Measurements from ENCODE around the gene SPRED3.
A peak's percentile ranks its signal among the peaks of the same experiment; 100 is the strongest.

SPRED3 gene

GRCh38 chr19:38373907-38374331 lies 14.6 kb upstream of the SPRED3 start:
- no peak for DNase-seq (ENCODE audit: low spot score)

- peak; percentile 100 for DNase-seq (ENCODE audit: low spot score)
These were observed 14.0 kb upstream of the SPRED3 start, which contains the start of gene PSMD8 for GRCh38 chr19:38374332-38375097. PSMD8 (plus strand) TSS chr19:38374571; CDS start chr19:38374602, 31 bp downstream.

GRCh38 chr19:38375098-38375493 lies 13.4 kb upstream of the SPRED3 start:
- DNase-seq (ENCODE audit: low spot score) = no peak

GRCh38 chr19:38375748-38376147 lies 12.7 kb upstream of the SPRED3 start:
- DNase-seq (ENCODE audit: low spot score) = no peak

GRCh38 chr19:38376576-38376975 lies 11.9 kb upstream of the SPRED3 start:
- no peak for DNase-seq (ENCODE audit: low spot score)

- DNase-seq (ENCODE audit: low spot score) = no peak
These were observed 11.4 kb upstream of the SPRED3 start for GRCh38 chr19:38377052-38377451.

GRCh38 chr19:38378866-38379265 lies 9.6 kb upstream of the SPRED3 start:
- DNase-seq (ENCODE audit: low spot score) = no peak

GRCh38 chr19:38381138-38381537 lies 7.4 kb upstream of the SPRED3 start:
- DNase-seq (ENCODE audit: low spot score) = no peak

GRCh38 chr19:38383184-38383583 lies 5.3 kb upstream of the SPRED3 start:
- DNase-seq (ENCODE audit: low spot score) = no peak

GRCh38 chr19:38383743-38384142 lies 4.8 kb upstream of the SPRED3 start:
- DNase-seq (ENCODE audit: low spot score) = no peak

- no peak for DNase-seq (ENCODE audit: low spot score)
These were observed 4.1 kb upstream of the SPRED3 start for GRCh38 chr19:38384209-38385027.

- DNase-seq (ENCODE audit: low spot score) = no peak
These were observed 3.3 kb upstream of the SPRED3 start for GRCh38 chr19:38385057-38385803.

- DNase-seq (ENCODE audit: low spot score) = no peak
These were observed 2.7 kb upstream of the SPRED3 start for GRCh38 chr19:38385804-38386257.

- DNase-seq (ENCODE audit: low spot score) = no peak
These were observed 2.1 kb upstream of the SPRED3 start for GRCh38 chr19:38386300-38386970.

- no peak for DNase-seq (ENCODE audit: low spot score)
These were observed 1.4 kb upstream of the SPRED3 start for GRCh38 chr19:38386971-38387549.

GRCh38 chr19:38387550-38388348 lies 748 bp upstream of the SPRED3 start, which contains the start of gene GGN:
GGN (minus strand) TSS chr19:38388034; CDS start chr19:38387261, 773 bp downstream.
- peak; percentile 59 for DNase-seq (ENCODE audit: low spot score)

GRCh38 chr19:38389101-38389925 lies 816 bp downstream of the SPRED3 start:
- no peak for DNase-seq (ENCODE audit: low spot score)

- DNase-seq (ENCODE audit: low spot score) = no peak
These were observed 1.7 kb downstream of the SPRED3 start for GRCh38 chr19:38389957-38390924.

Data from globus pallidus (tissue), 1 donor.